Suprapubic skin (tissue), 3 donors: Measurements from ENCODE around the gene NHLRC2.

ENCODE experiments used
- CTCF ChIP-seq, 2 donors: fragments of 200-600 bp in 1 of 2; fragments of 450-650 bp in 1 of 2; sonication (generic) in 1 of 2; IDR thresholded peaks; one replicate each; pipeline ENCODE4 v1.5.1; 2016 to 2019; ENCODE audit warnings: antibody characterized with exemption in 2 of 2, mild to moderate bottlenecking in 1 of 2, moderate library complexity in 1 of 2
- POLR2A ChIP-seq, 2 donors: fragments of 450-650 bp; IDR thresholded peaks; one replicate each; pipeline ENCODE4 v1.6.1; 2017; ENCODE audit warnings: antibody characterized with exemption in 2 of 2, mild to moderate bottlenecking in 2 of 2, moderate library complexity in 2 of 2

GRCh38 chr10:113920114-113920513 lies 65.7 kb downstream of the NHLRC2 start:
- TF ChIP-seq CTCF (IDR thresholded peaks at IDR 0.05) (no peak), POLR2A (IDR thresholded peaks at IDR 0.05) (no peak)
